AG09319 (cell line): ENCODE measurements around the gene FAM193A.

Experiments used
- DNase-seq: peaks from one replicate; pipeline ENCODE4 v3.0.0-alpha.2; 2010; ENCODE audit warnings: low read depth; ENCODE audit errors: extremely low read depth
- CTCF ChIP-seq: IDR thresholded peaks from 2 replicates; pipeline ENCODE4 v1.5.1; 2011; ENCODE audit warnings: low read depth, mild to moderate bottlenecking, inconsistent platforms, low read length, moderate library complexity

Gene FAM193A

GRCh38 chr4:2637956-2638552 is 101.6 kb downstream of the FAM193A start:
- TF ChIP-seq CTCF, result no peak
- no peak for DNase-seq

GRCh38 chr4:2638730-2639129 is 102.3 kb downstream of the FAM193A start:
- no peak for DNase-seq
- TF ChIP-seq CTCF, result no peak

DNA sequence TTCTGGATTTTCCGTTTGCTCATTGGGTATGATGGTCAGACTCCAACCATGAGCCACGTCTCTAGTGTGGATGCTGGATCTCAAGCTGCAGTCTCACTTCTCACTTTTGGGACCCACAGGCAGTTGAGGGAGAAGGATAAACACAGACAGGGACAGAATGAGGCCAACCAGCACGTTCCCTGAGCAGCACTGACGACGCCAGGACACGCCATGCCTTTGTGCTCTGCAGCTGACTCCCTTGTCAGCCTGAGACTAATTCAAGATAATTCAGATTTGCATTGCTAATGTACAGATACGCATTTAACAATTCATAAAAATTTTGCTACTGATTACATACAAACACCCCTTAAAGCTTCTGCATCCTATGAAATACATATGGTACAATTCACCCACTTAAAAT is 106.5 kb downstream of the FAM193A start:
- no peak for DNase-seq
- no peak for TF ChIP-seq CTCF

GRCh38 chr4:2643555-2643954 is 107.1 kb downstream of the FAM193A start:
- TF ChIP-seq CTCF, result no peak
- DNase-seq, result no peak

DNA sequence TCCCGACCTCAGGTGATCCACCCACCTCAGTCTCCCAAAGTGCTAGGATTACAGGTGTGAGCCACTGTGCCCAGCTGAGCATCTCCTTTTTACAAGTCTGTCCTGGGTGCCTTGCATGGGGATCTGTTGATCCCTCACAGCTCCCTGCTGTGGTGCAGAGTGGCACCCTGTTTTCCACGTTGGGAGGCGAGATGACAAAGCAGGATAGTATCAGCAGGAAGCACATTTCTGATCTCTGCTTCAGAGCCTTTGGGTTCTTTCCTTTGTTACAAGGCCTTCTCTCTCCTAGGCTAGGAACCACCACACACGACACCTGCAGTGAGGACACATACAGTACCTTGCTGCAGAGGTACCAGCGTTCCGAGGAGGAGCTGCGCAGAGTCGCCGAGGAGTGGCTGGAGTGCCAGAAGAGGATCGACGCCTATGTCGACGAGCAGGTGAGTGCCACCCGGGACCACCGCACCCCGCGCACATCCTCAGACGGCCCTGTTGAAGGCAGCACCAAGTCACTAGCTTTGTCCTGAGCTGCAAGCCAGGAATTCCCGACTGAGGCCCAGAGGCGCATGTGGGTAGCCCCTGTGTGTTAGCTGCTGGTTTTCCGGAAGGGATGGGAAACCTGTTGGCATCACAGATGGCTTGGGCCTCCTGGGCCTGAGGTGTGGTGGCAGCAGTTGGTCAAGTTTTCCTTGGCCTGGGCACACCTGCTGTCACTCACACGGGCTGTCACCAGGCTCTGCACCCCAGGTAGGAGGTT is 110.1 kb downstream of the FAM193A start:
- TF ChIP-seq CTCF, result no peak
- DNase-seq, result no peak

- DNase-seq, result no peak
- no peak for TF ChIP-seq CTCF
These were observed 111.1 kb downstream of the FAM193A start for GRCh38 chr4:2647403-2648158.
